ENCODE results near the gene KRT40.

Gene KRT40

DNA sequence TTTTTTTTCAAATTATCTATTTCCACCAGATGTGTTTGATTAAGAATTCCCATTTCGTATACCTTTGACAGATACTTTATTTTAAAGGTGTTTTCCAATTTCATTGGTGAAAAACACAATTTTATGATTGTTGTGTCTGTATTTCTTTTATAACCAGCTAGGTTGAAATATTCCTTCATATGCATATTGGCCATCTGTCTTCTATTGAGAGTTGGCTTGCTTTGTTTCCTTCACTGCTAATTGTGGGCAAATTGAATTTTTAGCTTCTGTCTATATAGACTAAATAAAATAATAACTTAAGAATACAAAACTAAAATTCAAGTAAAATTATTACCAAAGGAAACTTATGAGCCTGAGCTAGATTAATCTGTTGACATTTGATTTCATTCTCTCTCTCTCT is 11.0 kb upstream of the KRT40 start:
- no peak for DNase-seq

DNA sequence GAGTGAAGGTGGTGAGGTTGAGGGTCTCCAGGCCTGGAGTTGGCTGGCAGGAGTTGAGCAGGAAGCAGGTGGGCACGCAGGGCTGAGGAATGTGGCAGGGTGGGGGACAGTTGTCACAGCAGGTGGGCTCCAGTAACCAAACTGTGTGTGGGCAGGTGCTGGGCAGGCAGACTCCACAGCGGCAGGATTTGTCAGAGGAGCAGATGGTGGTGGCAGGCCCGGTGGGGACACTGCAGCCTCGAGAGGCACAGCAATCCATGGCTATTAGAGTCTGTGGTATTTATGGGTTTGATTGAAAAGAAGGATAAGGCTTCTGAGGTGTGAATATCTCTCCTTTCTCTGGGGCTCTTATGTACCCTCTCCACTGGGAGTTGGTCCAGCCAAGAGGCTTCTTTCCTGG is 9.7 kb upstream of the KRT40 start, which contains the start of gene KRTAP3-3:
TSS of gene KRTAP3-3 (minus strand) at position 326 of the 400 bp plus-strand sequence. CDS start at position 259, 67 bp downstream.
- DNase-seq = no peak

GRCh38 chr17:40993084-40993483 is 9.0 kb upstream of the KRT40 start:
- DNase-seq = no peak

DNA sequence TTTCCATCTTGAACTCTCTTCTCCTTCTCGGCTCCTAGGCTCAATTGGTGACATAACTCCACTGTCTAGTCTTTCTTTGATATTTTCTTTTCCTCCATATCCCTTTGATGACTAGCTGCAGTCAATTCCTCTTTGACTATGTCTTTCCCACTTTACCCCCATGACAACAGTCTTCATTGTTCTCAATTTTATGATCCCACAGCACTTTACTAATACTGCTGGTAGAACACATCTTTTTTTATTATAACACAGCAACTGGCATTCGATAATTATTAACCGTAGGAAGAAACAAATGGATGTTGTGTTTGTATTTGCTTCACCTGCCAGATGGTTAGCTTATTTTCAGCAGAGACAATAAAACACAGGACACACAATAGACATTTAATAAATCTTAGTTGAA is 8.5 kb upstream of the KRT40 start:
- no peak for DNase-seq

- DNase-seq = no peak
These were observed 2.8 kb upstream of the KRT40 start for GRCh38 chr17:40986920-40987319.

GRCh38 chr17:40981115-40981514 is 3.0 kb downstream of the KRT40 start:
- DNase-seq = no peak

DNA sequence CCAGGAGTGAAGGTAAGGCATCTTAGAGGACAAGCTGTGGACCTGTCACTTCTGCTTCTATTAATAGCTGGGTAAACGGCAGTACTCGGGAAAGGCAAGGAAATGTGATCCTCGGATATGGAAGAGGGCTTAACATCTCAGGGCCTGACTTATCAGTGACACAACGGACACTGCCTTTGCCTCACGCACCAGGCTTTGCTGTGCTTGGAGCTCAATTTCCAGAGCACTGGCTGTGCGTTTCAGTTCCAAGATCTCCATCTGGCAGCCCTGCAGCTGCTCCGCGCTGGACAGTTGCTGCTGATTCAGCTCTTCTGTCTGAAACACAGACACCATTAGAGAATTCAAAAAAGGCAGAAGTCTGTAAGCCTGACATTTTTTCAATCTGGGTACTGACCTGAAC is 3.5 kb downstream of the KRT40 start:
- DNase-seq = no peak

GRCh38 chr17:40980117-40980516 is 4.0 kb downstream of the KRT40 start:
- no peak for DNase-seq

- DNase-seq = no peak
These were observed 5.5 kb downstream of the KRT40 start for GRCh38 chr17:40978575-40979151.

GRCh38 chr17:40975516-40975915 is 8.6 kb downstream of the KRT40 start:
- DNase-seq = no peak

DNA sequence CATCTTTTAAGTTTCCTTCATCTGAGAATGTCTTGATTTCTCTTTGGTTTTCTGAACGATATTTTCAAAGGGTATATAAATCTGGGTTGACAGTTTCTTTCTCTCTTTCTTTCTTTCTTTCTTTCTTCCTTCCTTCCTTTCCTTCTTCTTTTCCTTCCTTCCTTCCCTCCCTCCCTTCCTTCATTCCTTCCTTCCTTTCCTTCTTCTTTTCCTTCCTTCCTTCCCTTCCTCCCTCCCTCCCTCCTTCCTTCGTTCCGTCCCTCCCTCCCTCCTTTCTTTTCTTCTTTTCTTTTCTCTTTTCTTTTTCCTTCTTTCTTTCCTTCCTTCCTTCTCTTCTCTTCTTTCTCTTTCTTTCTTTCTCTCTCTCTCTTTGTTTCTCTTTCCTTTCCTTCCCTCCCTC is 9.8 kb downstream of the KRT40 start:
- DNase-seq = no peak

GRCh38 chr17:40967582-40967981 is 16.5 kb downstream of the KRT40 start:
- DNase-seq = no peak

- DNase-seq = no peak
These were observed 17.3 kb downstream of the KRT40 start, which contains the start of gene KRT39 for GRCh38 chr17:40966848-40967247. KRT39 (minus strand) TSS chr17:40966948; CDS start chr17:40966856, 92 bp downstream.

- no peak for DNase-seq
These were observed 20.3 kb downstream of the KRT40 start for GRCh38 chr17:40963838-40964237.

GRCh38 chr17:40962059-40962561 is 22.0 kb downstream of the KRT40 start:
- no peak for DNase-seq

GRCh38 chr17:40961591-40961990 is 22.5 kb downstream of the KRT40 start:
- no peak for DNase-seq

- DNase-seq = no peak
These were observed 24.0 kb downstream of the KRT40 start for GRCh38 chr17:40960144-40960543.

DNA sequence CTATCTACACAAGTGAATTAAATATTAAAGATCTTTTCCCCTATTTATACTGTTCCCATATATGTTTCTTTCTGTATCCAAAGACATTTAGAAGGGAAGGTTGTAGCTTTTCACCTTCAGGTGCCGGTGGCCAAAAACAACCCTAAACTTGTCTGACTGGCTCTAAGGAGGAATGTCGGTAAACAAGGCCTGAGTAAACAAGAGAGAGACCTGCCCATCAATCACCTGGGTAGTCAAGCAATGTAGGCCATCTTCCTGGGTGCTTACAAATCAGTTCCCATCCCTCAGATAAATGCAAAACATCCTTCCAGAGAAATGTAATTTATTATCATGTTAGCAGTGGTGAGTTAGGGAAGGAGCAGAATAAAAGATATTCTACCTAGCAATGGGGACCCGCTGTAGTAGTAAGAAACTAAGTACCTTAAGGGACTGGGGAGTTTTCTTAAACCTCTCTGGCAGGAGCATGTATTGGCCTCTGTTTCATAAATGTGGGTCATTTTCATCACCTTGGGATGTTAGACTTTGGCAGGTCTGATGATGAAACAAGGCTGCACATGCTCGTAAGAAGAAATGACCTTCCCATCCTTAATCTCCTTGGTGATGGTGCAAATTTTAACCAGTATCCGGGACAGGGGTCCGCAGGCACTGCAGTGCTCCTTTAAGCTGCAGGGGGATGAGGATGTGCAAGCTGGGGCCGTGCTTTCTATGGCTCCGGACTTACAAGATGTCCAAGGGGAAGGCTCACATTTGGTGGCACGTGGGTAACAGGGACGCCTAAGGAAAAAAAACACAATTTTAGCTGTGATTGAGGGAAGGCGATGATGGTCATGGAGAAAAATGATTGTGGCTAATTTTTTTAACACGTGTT is 25.8 kb downstream of the KRT40 start:
- no peak for DNase-seq

GRCh38 chr17:40956401-40957254 is 27.5 kb downstream of the KRT40 start:
- DNase-seq = no peak

DNA sequence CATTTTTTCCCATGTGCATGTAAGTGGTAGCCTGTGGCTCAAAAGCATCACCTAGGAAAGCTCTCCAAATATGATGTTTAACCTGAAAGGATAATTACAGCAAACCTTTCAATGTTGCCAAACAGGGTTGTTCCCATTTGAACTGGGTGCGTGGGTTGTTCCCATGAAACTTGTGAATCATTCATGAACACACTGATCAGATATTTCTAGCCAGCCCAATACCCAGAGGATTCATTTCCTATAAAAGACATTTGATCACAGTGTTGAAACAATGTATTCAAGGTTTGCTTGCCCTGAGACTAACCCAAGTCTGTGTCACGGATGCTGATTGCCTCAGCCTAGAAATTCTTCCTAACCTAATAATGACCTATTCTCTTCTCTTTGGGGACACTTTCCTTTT is 30.2 kb downstream of the KRT40 start:
- no peak for DNase-seq

GRCh38 chr17:40952661-40953060 is 31.5 kb downstream of the KRT40 start:
- DNase-seq = no peak

DNA sequence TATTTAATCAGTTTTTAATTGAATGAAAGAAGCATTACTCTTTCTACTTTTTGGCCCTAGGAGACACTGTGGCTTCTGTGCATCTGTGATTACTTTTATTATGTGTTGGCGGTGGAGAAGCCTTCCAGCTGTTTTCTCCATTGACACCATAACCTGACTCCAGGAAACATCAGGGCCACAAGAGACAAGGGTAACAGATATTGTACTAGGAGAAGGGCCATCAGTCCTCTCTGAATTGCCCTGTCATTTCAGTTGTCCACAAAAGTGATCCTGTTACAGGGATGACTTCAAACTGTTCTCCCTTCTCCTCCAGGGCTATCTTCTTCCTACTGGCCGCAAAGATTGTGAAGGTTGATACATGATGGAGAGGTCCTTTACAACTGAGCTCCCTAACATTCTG is 32.0 kb downstream of the KRT40 start:
- DNase-seq = no peak

GRCh38 chr17:40951011-40951622 is 33.0 kb downstream of the KRT40 start:
- no peak for DNase-seq
